Caco-2 (cell line): ENCODE data around the gene ASTN2. TPM values are rescaled to one million over a fixed set of nuclear protein-coding genes. Genes with fewer than 3 reads are reported as not detected.
A peak's percentile ranks its signal among the peaks of the same experiment; 100 is the strongest.

Source experiments
- BruUV-seq: library from RNA; stranded (reverse); fragments of 400-500 nt; replicated peaks from 2 replicates; lab custom pipeline; 2021; lab: Mats Ljungman, UMichigan
- CTCF ChIA-PET: fragments of 300-600 bp; sonication (Branson Sonifier 250); formaldehyde crosslinking; loops from one replicate; lab custom pipeline; 2022; ENCODE audit warnings: antibody characterized with exemption; lab: Charles Lee
- POLR2A ChIA-PET: fragments of 300-600 bp; sonication (Branson Sonifier 250); formaldehyde crosslinking; loops from one replicate; lab custom pipeline; 2022; ENCODE audit warnings: antibody characterized with exemption; lab: Charles Lee
- DNase-seq, 2 experiments: peaks; one replicate each; pipeline versions ENCODE4 v3.0.0 to v3.0.0-alpha.2; 2020 to 2022
- H3K27me3 ChIP-seq: replicated peaks from 2 replicates; pipeline ENCODE4 v1.6.0; 2011; ENCODE audit warnings: low read length; ENCODE audit not compliant: control insufficient read depth, insufficient read depth
- H3K36me3 ChIP-seq: 2 replicates; pipeline ENCODE4 v1.5.1; 2011; ENCODE audit warnings: low read length; ENCODE audit not compliant: control insufficient read depth, insufficient read depth
- H3K4me1 ChIP-seq: fragments of 250-450 bp; sonication (Bioruptor Pico); 2 replicates; pipeline ENCODE4 v1.5.1; 2020; ENCODE audit warnings: mild to moderate bottlenecking
- H3K4me3 ChIP-seq: 2 replicates; pipeline ENCODE4 v1.5.1; 2011; ENCODE audit warnings: low read depth, mild to moderate bottlenecking, control low read depth, low read length
- H3K9me3 ChIP-seq: fragments of 250-450 bp; sonication (Bioruptor Pico); 2 replicates; pipeline ENCODE4 v1.5.1; 2020; ENCODE audit warnings: mild to moderate bottlenecking, moderate library complexity
- H3K27ac Mint-ChIP-seq: one replicate; pipeline ENCODE4 v1.8.0; 2022; ENCODE audit warnings: mixed read lengths; ENCODE audit not compliant: unreplicated experiment
- H3K27me3 Mint-ChIP-seq: one replicate; pipeline ENCODE4 v1.8.0; 2022; ENCODE audit warnings: mixed read lengths; ENCODE audit not compliant: insufficient read depth, unreplicated experiment
- H3K36me3 Mint-ChIP-seq: one replicate; pipeline ENCODE4 v1.8.0; 2022; ENCODE audit warnings: mild to moderate bottlenecking, mixed read lengths; ENCODE audit not compliant: insufficient read depth, unreplicated experiment
- H3K4me1 Mint-ChIP-seq: one replicate; pipeline ENCODE4 v1.8.0; 2022; ENCODE audit warnings: low read depth, mixed read lengths; ENCODE audit not compliant: unreplicated experiment
- H3K4me3 Mint-ChIP-seq: one replicate; pipeline ENCODE4 v1.8.0; 2022; ENCODE audit warnings: mild to moderate bottlenecking, moderate library complexity, mixed read lengths; ENCODE audit not compliant: unreplicated experiment
- H3K9me3 Mint-ChIP-seq: one replicate; pipeline ENCODE4 v1.8.0; 2022; ENCODE audit warnings: mixed read lengths; ENCODE audit not compliant: unreplicated experiment
- CTCF ChIP-seq, 2 experiments: fragments of 200-600 bp in 1 of 2; IDR thresholded peaks; 1 replicate in 1 of 2; 2 replicates in 1 of 2; pipeline versions ENCODE4 v1.5.1 to v1.8.0; 2011 to 2022; ENCODE audit warnings: antibody characterized with exemption in 1 of 2, control low read depth in 1 of 2, inconsistent platforms in 1 of 2, low read depth in 1 of 2, low read length in 1 of 2, mild to moderate bottlenecking in 1 of 2, moderate library complexity in 1 of 2; ENCODE audit not compliant: insufficient read depth in 1 of 2, severe bottlenecking in 1 of 2, unreplicated experiment in 1 of 2
- intact Hi-C: fragments of 100-400 bp; cut with micrococcal nuclease; formaldehyde crosslinking; loops from one replicate; pipeline ENCODE4 v1.10.0; 2022; ENCODE audit not compliant: unreplicated experiment
- total RNA-seq: library from RNA; stranded (reverse); gene quantifications from 2 replicates; pipeline ENCODE4 v1.2.3, GENCODE V29; 2022

The ASTN2 gene
- total RNA-seq, 1 experiment from 2014 or later, result 12.7 TPM

GRCh38 chr9:116663581-116663980 is 751.3 kb downstream of the ASTN2 start:
- H3K36me3 Mint-ChIP-seq, result no peaks in the 10 kb centered on the region
- Histone ChIP-seq H3K4me1 (no peaks in the 10 kb centered on the region), H3K4me3 (no peak overlapping the region), H3K36me3 (no peaks in the 10 kb centered on the region), H3K9me3 (no peaks in the 10 kb centered on the region), H3K27me3 (no peaks in the 10 kb centered on the region)
- BruUV-seq, result no TSS peak
- H3K4me3 Mint-ChIP-seq, result no peak overlapping the region
- no peaks in the 10 kb centered on the region for H3K4me1 Mint-ChIP-seq
- H3K27ac Mint-ChIP-seq, result no peak overlapping the region
- no peak for TF ChIP-seq CTCF (IDR thresholded peaks at IDR 0.05; ENCODE audit: insufficient read depth in 1 of 2, low read depth in 1 of 2, low read length in 1 of 2, severe bottlenecking in 1 of 2, unreplicated experiment in 1 of 2)
- ChIA-PET POLR2A (no interaction called here), CTCF (no interaction called here)
- H3K9me3 Mint-ChIP-seq, result no peaks in the 10 kb centered on the region
- intact Hi-C loops, result no loop called here
- DNase-seq, result no peak
- no peaks in the 10 kb centered on the region for H3K27me3 Mint-ChIP-seq

- no peaks in the 10 kb centered on the region for H3K36me3 Mint-ChIP-seq
- H3K27me3 Mint-ChIP-seq, result no peaks in the 10 kb centered on the region
- Histone ChIP-seq H3K9me3 (no peaks in the 10 kb centered on the region), H3K27me3 (no peaks in the 10 kb centered on the region), H3K36me3 (no peaks in the 10 kb centered on the region), H3K4me3 (no peak overlapping the region), H3K4me1 (no peaks in the 10 kb centered on the region)
- ChIA-PET CTCF (no interaction called here), POLR2A (no interaction called here)
- no peaks in the 10 kb centered on the region for H3K4me1 Mint-ChIP-seq
- intact Hi-C loops, result no loop called here
- H3K27ac Mint-ChIP-seq, result no peak overlapping the region
- TF ChIP-seq CTCF (IDR thresholded peaks at IDR 0.05; ENCODE audit: insufficient read depth in 1 of 2, low read depth in 1 of 2, low read length in 1 of 2, severe bottlenecking in 1 of 2, unreplicated experiment in 1 of 2), result no peak
- no TSS peak for BruUV-seq
- no peaks in the 10 kb centered on the region for H3K9me3 Mint-ChIP-seq
- DNase-seq, result no peak
- no peak overlapping the region for H3K4me3 Mint-ChIP-seq
These were observed 752.1 kb downstream of the ASTN2 start for GRCh38 chr9:116662646-116663310.

GRCh38 chr9:116661037-116661954 is 753.6 kb downstream of the ASTN2 start:
- H3K4me1 ChIP-seq, result no peaks in the 10 kb centered on the region
- Mint-ChIP-seq H3K27me3 (no peaks in the 10 kb centered on the region), H3K36me3 (no peaks in the 10 kb centered on the region), H3K27ac (no peak overlapping the region), H3K4me3 (no peak overlapping the region), H3K9me3 (no peaks in the 10 kb centered on the region), H3K4me1 (no peaks in the 10 kb centered on the region)
- TF ChIP-seq CTCF (IDR thresholded peaks at IDR 0.05; ENCODE audit: insufficient read depth in 1 of 2, low read depth in 1 of 2, low read length in 1 of 2, severe bottlenecking in 1 of 2, unreplicated experiment in 1 of 2), result peak; percentile 73 to 75
- no peak overlapping the region for H3K4me3 ChIP-seq
- intact Hi-C loops, result loop anchor here (1.0 to 2.0 kb wide), 6 partner anchors 72 to 1070 kb away; no protein-coding TSS in a partner anchor
- peak in 1 of 2 experiments; percentile 48 for DNase-seq
- BruUV-seq, result no TSS peak
- POLR2A ChIA-PET, result no interaction called here
- H3K9me3 ChIP-seq, result no peaks in the 10 kb centered on the region
- H3K27me3 ChIP-seq, result no peaks in the 10 kb centered on the region
- CTCF ChIA-PET, result no interaction called here
- no peaks in the 10 kb centered on the region for H3K36me3 ChIP-seq
